Mesenteric fat pad (tissue), 1 donor: ENCODE data around the gene MRGPRX1. TPM values are rescaled to one million over a fixed set of nuclear protein-coding genes. Genes with fewer than 3 reads are reported as not detected.

Experiments used
- total RNA-seq: library from RNA; stranded (reverse); fragmentation: NEBNext Ultra II Directional; extraction: Animal tissue kit (Norgen Biotek cat#: 25700); gene quantifications from one replicate; pipeline ENCODE4 v1.2.1, GENCODE V29; 2021
- donor health status: DM: yes; HTN: yes; CAD: no.

Gene MRGPRX1
- total RNA-seq, 1 donor from 2014 or later: not detected

Other genes with a start within 250 kb of the MRGPRX1 start
- 6.1 TPM for gene TMEM86A, start 240.6 kb downstream of the MRGPRX1 start, total RNA-seq
- gene IGSF22, start 213.2 kb downstream of the MRGPRX1 start, total RNA-seq: 1.00 TPM
- gene PTPN5, start 147.6 kb downstream of the MRGPRX1 start, total RNA-seq: 1.1 TPM
- 0.22 TPM for gene MRGPRX2, start 121.3 kb upstream of the MRGPRX1 start, total RNA-seq
- 6.5 TPM for gene ZDHHC13, start 177.8 kb upstream of the MRGPRX1 start, total RNA-seq